NCI-H1105 treated with DMSO at 0.1 percent for 48 hours (cell line): ENCODE results near the gene RXYLT1.
A peak's percentile ranks its signal among the peaks of the same experiment; 100 is the strongest.
"Not testable (repeated sequence)": the region's sequence is repeated elsewhere in the genome, so short reads cannot be mapped to it uniquely, and the experiment has no call there.

Experiments
- DNase-seq: peaks from one replicate; lab custom pipeline; 2025; lab: John Stamatoyannopoulos, UW

RXYLT1 gene, protein sequence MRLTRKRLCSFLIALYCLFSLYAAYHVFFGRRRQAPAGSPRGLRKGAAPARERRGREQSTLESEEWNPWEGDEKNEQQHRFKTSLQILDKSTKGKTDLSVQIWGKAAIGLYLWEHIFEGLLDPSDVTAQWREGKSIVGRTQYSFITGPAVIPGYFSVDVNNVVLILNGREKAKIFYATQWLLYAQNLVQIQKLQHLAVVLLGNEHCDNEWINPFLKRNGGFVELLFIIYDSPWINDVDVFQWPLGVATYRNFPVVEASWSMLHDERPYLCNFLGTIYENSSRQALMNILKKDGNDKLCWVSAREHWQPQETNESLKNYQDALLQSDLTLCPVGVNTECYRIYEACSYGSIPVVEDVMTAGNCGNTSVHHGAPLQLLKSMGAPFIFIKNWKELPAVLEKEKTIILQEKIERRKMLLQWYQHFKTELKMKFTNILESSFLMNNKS

GRCh38 chr12:63779498-63780481 lies at the start of gene RXYLT1:
RXYLT1 (plus strand) TSS chr12:63779909; CDS start chr12:63779961, 52 bp downstream.
- peak; percentile 83 for DNase-seq

DNA sequence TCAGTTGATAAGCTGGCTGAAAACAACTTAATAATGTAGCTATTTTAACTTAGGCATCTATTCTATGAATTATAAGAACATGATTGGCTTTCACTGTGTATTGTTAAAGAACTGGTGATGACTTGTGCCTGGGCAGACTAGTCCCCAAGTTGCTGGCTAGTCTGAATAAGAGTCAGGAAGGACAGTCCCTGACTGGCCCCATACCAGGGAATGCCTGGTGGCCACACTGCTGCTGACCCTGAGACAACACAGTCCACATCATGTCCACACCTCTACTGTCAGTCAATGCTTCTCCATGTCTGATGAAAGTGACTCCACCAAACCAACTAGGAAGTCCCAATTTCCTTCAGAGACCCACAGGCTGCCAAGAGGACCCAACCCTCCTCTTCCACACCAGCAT lies 46.9 kb upstream of the RXYLT1 start:
- DNase-seq: not testable (repeated sequence)

GRCh38 chr12:63733585-63733984 lies 46.1 kb upstream of the RXYLT1 start:
- not testable (repeated sequence) for DNase-seq

DNA sequence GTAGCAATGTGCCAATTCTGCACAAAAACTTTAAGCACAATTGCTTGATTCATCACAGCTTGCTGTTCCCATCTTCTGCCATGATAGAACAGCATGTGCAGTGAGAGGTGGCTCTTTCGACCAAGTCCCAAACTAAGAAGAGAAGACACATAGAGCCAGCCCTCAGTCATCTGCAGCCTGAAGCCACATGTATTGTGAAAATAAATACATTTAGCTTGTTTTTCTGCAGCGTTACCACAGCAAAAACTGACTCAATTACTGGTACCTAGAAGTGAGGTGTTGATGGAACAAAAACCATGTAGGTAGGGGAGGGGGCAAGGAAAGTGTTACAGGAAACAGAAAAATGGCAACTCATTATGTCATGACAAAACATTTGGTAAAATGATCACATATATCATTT lies 39.2 kb upstream of the RXYLT1 start:
- DNase-seq: not testable (repeated sequence)

- DNase-seq: not testable (repeated sequence)
Observed at GRCh38 chr12:63741431-63741830, 38.3 kb upstream of the RXYLT1 start.

- not testable (repeated sequence) for DNase-seq
Observed at GRCh38 chr12:63744110-63744509, 35.6 kb upstream of the RXYLT1 start.

- DNase-seq: not testable (repeated sequence)
Observed at GRCh38 chr12:63746470-63746869, 33.2 kb upstream of the RXYLT1 start.

GRCh38 chr12:63747136-63747535 lies 32.6 kb upstream of the RXYLT1 start:
- DNase-seq: not testable (repeated sequence)

- DNase-seq: no peak
Observed at GRCh38 chr12:63747553-63747952, 32.2 kb upstream of the RXYLT1 start.

DNA sequence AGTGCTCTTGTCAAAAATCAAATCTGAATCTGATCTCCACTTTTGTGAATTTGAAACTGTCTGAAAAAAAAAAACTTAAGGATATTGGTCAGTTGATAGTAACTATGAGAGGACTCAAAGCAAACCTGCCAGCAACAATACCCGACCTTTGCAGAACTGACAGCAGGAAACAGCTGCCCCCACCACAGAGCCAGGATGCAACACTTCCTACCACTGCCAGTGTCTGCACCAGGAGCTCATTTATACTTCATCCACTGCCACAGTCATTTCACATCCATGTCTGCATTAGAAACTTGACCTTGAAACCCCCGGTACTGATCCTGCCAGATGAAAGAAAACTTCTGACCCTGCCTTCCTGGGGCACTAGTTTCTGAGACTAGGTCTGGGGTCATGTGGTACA lies 27.4 kb upstream of the RXYLT1 start:
- no peak for DNase-seq

DNA sequence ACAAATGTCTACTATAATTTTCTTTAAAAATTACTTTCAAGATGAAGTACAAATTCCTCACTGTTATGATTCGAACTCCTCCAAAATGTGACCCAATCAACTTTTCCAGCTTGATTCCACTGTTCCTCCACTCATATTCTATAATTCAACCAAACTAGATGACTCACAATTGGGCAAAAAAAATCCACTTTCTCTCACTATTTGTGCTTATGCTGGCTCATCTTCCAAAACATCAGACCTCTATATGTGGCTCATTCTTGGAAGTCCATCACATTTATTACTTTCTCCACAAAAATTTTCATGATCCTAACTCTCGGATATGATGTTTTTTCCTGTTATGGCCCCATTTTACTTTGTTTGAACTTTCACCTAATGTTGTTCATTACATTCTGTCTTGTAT lies 26.9 kb upstream of the RXYLT1 start:
- DNase-seq: no peak

- no peak for DNase-seq
Observed at GRCh38 chr12:63753743-63754142, 26.0 kb upstream of the RXYLT1 start.

DNA sequence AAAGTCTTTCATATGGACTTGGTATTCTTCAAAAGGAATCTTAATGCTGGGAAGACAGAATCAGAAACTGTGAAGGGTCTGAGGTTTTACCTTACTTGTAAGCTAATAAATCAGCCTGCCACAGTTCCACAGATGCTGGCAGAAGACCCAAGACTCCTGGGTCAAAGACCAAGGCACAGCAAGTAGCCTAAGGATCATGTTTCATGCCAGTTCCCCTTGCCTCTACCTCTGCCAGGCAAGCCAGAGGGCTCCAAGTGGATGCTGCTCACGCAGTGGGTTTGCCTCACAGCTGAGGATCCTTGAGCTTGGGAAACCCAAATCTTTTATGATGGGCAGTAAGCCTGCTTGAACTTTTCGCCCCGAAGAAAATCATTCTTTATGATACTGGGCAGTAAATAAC lies 15.2 kb upstream of the RXYLT1 start:
- no peak for DNase-seq

DNA sequence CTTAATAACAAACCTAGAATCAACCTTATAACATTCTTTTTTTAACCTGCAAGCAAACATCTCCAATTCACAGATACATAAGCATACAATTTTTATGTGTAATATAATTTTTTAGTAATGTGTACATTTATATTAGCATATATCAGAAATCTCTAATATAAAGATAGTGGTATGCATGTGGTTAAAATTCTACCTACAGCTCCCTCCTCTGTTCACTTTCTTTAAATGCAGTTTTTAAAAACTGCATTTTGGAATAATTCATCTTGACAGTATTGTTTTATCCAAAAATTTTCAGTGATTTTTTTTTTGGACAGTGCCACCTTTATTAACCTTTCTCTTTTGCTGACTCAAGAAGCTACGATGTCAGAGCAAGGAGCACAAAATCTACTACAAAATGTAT lies 13.2 kb upstream of the RXYLT1 start:
- peak; percentile 2 for DNase-seq

- no peak for DNase-seq
Observed at GRCh38 chr12:63770375-63770774, 9.3 kb upstream of the RXYLT1 start.

- DNase-seq: no peak
Observed at GRCh38 chr12:63777340-63777739, 2.4 kb upstream of the RXYLT1 start.

DNA sequence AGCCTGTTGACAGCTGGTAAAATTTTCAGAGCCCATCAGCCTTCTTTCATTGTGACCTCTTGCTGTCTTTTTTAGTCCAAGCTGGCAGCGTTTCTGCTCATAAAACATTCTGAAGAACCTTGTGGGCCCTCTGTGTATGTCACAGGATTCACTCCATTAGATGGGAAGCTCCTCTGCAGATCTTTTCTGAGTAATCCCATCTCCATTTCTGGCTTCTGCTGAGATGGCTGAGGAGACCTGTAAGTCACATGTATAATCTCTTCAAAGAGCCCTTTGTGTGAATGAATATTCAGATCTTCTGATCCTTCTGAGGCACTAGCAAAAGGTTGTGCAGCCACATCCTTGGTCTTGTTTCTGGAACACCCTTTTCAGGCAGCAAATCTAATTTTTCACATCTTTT lies 2.8 kb downstream of the RXYLT1 start:
- no peak for DNase-seq

DNA sequence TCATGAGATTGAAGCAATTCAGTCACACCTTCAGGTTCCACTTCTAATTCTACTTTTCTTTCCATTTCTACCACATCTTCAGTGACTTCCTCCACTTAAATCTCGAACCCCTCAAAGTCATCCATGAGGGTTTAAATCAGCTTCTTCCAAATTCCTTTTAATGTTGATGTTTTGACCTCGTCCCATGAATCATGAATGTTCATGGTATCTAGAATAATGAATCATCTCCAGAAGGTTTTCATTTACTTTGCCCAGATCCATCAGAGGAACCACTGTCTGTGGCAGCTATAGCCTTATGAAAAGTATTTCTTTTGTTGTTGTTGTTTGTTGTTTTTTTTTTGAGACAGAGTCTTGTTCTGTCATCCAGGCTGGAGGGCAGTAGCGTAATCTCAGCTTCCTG lies 7.6 kb downstream of the RXYLT1 start:
- no peak for DNase-seq

DNA sequence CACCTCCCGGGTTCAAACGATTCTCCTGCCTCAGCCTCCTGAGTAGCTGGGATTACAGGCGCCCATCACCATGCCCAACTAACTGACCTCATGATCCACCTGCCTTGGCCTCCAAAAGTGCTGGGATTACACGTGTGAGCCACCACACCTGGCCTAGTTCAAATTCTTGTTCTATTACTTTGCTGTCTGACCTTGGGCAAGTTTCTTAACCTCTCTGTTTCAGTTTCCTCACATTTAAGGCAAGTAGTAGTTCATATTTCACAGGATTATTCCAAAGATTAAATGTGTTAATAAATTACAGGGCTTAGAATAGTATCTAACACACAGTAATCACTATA lies 10.9 kb downstream of the RXYLT1 start:
- no peak for DNase-seq

DNA sequence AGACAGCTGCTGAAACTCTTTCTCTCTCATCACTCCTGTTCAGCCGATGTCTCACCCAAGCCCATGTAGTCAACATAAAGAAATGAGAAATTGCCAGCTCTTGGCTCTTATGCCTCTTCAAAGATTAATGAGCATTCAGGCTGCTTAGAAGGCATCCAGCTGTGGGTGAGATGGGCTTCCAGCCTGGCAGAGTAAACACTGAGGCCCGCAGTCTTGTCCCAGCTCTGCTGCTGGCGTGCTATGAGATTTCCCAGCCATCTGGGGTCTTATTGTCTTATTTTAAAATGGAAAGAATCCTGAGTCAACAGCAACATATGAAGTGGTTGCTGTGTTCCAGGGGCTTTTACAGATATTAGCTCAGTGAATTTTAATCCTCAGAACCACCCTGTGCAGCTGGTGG lies 12.6 kb downstream of the RXYLT1 start:
- DNase-seq: peak; percentile 59

- DNase-seq: no peak
Observed at GRCh38 chr12:63795032-63795687, 15.5 kb downstream of the RXYLT1 start.

DNA sequence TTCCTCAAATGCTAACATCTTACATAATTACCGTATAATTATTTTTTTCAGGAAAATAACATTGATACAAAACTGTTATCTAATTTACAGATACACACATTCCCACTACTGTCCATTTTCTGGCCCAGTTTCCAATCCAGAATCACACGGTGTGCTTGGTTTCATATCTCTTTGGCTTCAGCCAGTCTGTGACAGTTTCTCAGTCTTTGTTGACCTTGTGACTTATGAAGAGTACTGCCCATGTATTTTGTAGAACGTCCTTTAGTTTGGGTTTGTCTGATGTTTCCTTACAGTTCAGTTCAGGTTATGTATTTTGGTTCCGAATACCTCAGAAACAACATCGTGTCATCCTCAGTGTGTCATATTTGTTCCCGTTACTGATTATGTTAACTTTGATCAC lies 16.2 kb downstream of the RXYLT1 start:
- DNase-seq: no peak
